A549 (cell line): ENCODE measurements around the gene ACYP1. TPM values are rescaled to one million over a fixed set of nuclear protein-coding genes. Genes with fewer than 3 reads are reported as not detected.

Experiments
- ATAC-seq, 2 experiments: fragments of 200-7000 bp in 1 of 2; fragments of >200 bp in 1 of 2; cut with Nextera tagmentation in 1 of 2; cut with Tn5 transposase in 1 of 2; 3 replicates each; pipeline versions ENCODE4 v1.8.0 to v1.9.1; 2018 to 2020; ENCODE audit warnings: mild to moderate bottlenecking in 1 of 2, moderate library complexity in 1 of 2
- CTCF ChIA-PET: fragments of 300-600 bp; sonication (Branson Sonifier 250); formaldehyde crosslinking; extraction: SDS; loops from one replicate; lab custom pipeline; 2021; ENCODE audit warnings: antibody characterized with exemption, inconsistent platforms; lab: Yijun Ruan, JAX
- POLR2A ChIA-PET: fragments of 350-600 bp; formaldehyde crosslinking; extraction: SDS; loops from one replicate; lab custom pipeline; 2021; ENCODE audit warnings: antibody characterized with exemption, inconsistent platforms; lab: Yijun Ruan, JAX
- DNase-seq, 2 experiments: peaks; one replicate each; pipeline versions ENCODE4 v3.0.0 to v3.0.0-alpha.2; 2011 to 2016; ENCODE audit warnings: low read depth in 1 of 2, low spot score in 1 of 2
- FAIRE-seq: peaks from 2 replicates; lab custom pipeline; 2011; peaks lifted over from hg19 to GRCh38; lab: Jason Lieb, UNC
- H3K27ac ChIP-seq, 2 experiments: fragments of >200 bp; sonication (Bioruptor Twin); formaldehyde crosslinking; 3 replicates each; pipeline ENCODE4 v1.5.1; 2016 to 2017
- H3K4me1 ChIP-seq: fragments of >200 bp; sonication (Bioruptor Twin); formaldehyde crosslinking; 3 replicates; pipeline ENCODE4 v1.6.1; 2016
- H3K4me2 ChIP-seq: fragments of >200 bp; sonication (Bioruptor Twin); formaldehyde crosslinking; 3 replicates; pipeline ENCODE4 v1.6.1; 2016
- H3K4me3 ChIP-seq: fragments of >200 bp; sonication (Bioruptor Twin); formaldehyde crosslinking; 3 replicates; pipeline ENCODE4 v1.5.1; 2016
- H3K9me3 ChIP-seq: fragments of >200 bp; sonication (Bioruptor Twin); formaldehyde crosslinking; 3 replicates; pipeline ENCODE4 v1.6.1; 2016
- ATOH8 ChIP-seq: fragments of 250-450 bp; sonication (Bioruptor Pico); IDR thresholded peaks from 2 replicates; pipeline ENCODE4 v1.5.0; 2020; ENCODE audit warnings: low read depth, mild to moderate bottlenecking, moderate library complexity
- BCL3 ChIP-seq: fragments of >200 bp; sonication (Bioruptor Twin); formaldehyde crosslinking; IDR thresholded peaks from 3 replicates; pipeline ENCODE4 v1.6.1; 2016
- CBX2 ChIP-seq: fragments of 200-600 bp; sonication (generic); IDR thresholded peaks from 2 replicates; pipeline ENCODE4 v1.6.1; 2016; ENCODE audit warnings: low read depth, mild to moderate bottlenecking, borderline replicate concordance
- E2F6 ChIP-seq: IDR thresholded peaks from 2 replicates; pipeline ENCODE4 v1.6.1; 2012; ENCODE audit warnings: low read depth, borderline replicate concordance
- EHMT2 ChIP-seq: fragments of 200-600 bp; sonication (generic); IDR thresholded peaks from 2 replicates; pipeline ENCODE4 v1.6.1; 2016; ENCODE audit warnings: antibody characterized with exemption, low read depth, mild to moderate bottlenecking, moderate library complexity
- ELK1 ChIP-seq: fragments of 150-350 bp; IDR thresholded peaks from 2 replicates; pipeline ENCODE4 v1.6.1; 2014; ENCODE audit warnings: low read depth, mild to moderate bottlenecking, low read length
- EP300 ChIP-seq, 2 experiments: fragments of >200 bp; sonication (Bioruptor Twin); formaldehyde crosslinking; IDR thresholded peaks; 2 replicates in 1 of 2; 3 replicates in 1 of 2; pipeline ENCODE4 v1.6.1; 2016 to 2017
- FOSL2 ChIP-seq, 2 experiments: fragments of 450-650 bp in 1 of 2; fragments of >200 bp in 1 of 2; sonication (Bioruptor Twin) in 1 of 2; formaldehyde crosslinking; IDR thresholded peaks; 2 replicates each; pipeline versions ENCODE4 v1.5.0 to v1.6.1; 2016 to 2020; ENCODE audit warnings: mild to moderate bottlenecking in 1 of 2, moderate library complexity in 1 of 2
- HDAC2 ChIP-seq: fragments of 200-600 bp; sonication (generic); IDR thresholded peaks from 2 replicates; pipeline ENCODE4 v1.6.1; 2016
- HES2 ChIP-seq: fragments of >200 bp; sonication (Bioruptor Twin); formaldehyde crosslinking; IDR thresholded peaks from 2 replicates; pipeline ENCODE4 v1.6.1; 2016
- KDM1A ChIP-seq: fragments of 200-600 bp; sonication (generic); IDR thresholded peaks from 2 replicates; pipeline ENCODE4 v1.6.1; 2016; ENCODE audit warnings: low read depth, mild to moderate bottlenecking
- KDM5A ChIP-seq: fragments of 200-600 bp; sonication (generic); IDR thresholded peaks from 2 replicates; pipeline ENCODE4 v1.6.1; 2016; ENCODE audit warnings: antibody characterized with exemption, mild to moderate bottlenecking
- MAZ ChIP-seq: fragments of 150-350 bp; IDR thresholded peaks from 2 replicates; pipeline ENCODE4 v1.6.1; 2014; ENCODE audit warnings: antibody characterized with exemption, low read depth, low read length, borderline replicate concordance
- NFE2L2 ChIP-seq: fragments of 150-350 bp; conservative IDR thresholded peaks from 2 replicates; pipeline ENCODE4 v1.6.1; 2014; ENCODE audit warnings: low read length
- NPAS2 ChIP-seq: fragments of 250-450 bp; sonication (Bioruptor Pico); IDR thresholded peaks from 2 replicates; pipeline ENCODE4 v1.8.0; 2022; ENCODE audit warnings: mild to moderate bottlenecking, moderate library complexity, borderline replicate concordance
- PHF8 ChIP-seq: fragments of 200-600 bp; sonication (generic); IDR thresholded peaks from 2 replicates; pipeline ENCODE4 v1.6.1; 2016; ENCODE audit warnings: low read depth, mild to moderate bottlenecking, antibody characterized with exemption, moderate library complexity, borderline replicate concordance
- POLR2A ChIP-seq: IDR thresholded peaks from 2 replicates; pipeline ENCODE4 v1.6.1; 2012; ENCODE audit warnings: mild to moderate bottlenecking, low read length
- POLR2AphosphoS2 ChIP-seq: conservative IDR thresholded peaks from 2 replicates; pipeline ENCODE4 v1.6.1; 2012; ENCODE audit warnings: low read length, improper control_type of control experiment, inconsistent platforms
- RAD21 ChIP-seq, 2 experiments: fragments of >200 bp in 1 of 2; sonication (Bioruptor Twin) in 1 of 2; formaldehyde crosslinking in 1 of 2; IDR thresholded peaks in 1 of 2; conservative IDR thresholded peaks in 1 of 2; 2 replicates in 1 of 2; 3 replicates in 1 of 2; pipeline ENCODE4 v1.6.1; 2012 to 2018; ENCODE audit warnings: inconsistent platforms in 1 of 2
- RCOR1 ChIP-seq: fragments of 150-350 bp; IDR thresholded peaks from 2 replicates; pipeline ENCODE4 v1.6.1; 2014; ENCODE audit warnings: antibody characterized with exemption, low read length, low read depth
- REST ChIP-seq: fragments of 200-600 bp; sonication (generic); IDR thresholded peaks from 2 replicates; pipeline ENCODE4 v1.6.1; 2016; ENCODE audit warnings: antibody characterized with exemption, mild to moderate bottlenecking, moderate library complexity
- SREBF2 ChIP-seq: fragments of 450-650 bp; IDR thresholded peaks from 2 replicates; pipeline ENCODE4 v1.6.1; 2014; ENCODE audit warnings: mild to moderate bottlenecking, moderate library complexity
- TFCP2L1 ChIP-seq: fragments of 250-450 bp; sonication (Bioruptor Pico); IDR thresholded peaks from 2 replicates; pipeline ENCODE4 v1.5.0; 2021; ENCODE audit warnings: mild to moderate bottlenecking
- ZFP36 ChIP-seq: fragments of 450-650 bp; IDR thresholded peaks from 2 replicates; pipeline ENCODE4 v1.6.1; 2014; ENCODE audit warnings: borderline replicate concordance; ENCODE audit not compliant: partially characterized antibody
- ZSCAN20 ChIP-seq: fragments of 250-450 bp; sonication (Bioruptor Pico); IDR thresholded peaks from 2 replicates; pipeline ENCODE4 v1.8.0; 2022; ENCODE audit warnings: mild to moderate bottlenecking, moderate library complexity
- WGBS: methylation state at CpG from one replicate; pipeline ENCODE4 v1.1.6; 2017; ENCODE audit errors: missing lambda C conversion rate; 5-methylcytosine and 5-hydroxymethylcytosine counted together
- polyA plus RNA-seq, 4 experiments: library from polyadenylated mRNA; depleted of rRNA in 3 of 4; stranded (reverse); fragments of >200 nt; fragmentation: RNase III in 1 of 4; extraction: RNeasy Plus Mini Kit Qiagen cat#74134 plus additional on column Dnase treatment in 1 of 4; gene quantifications; 2 replicates in 3 of 4; 3 replicates in 1 of 4; pipeline ENCODE4 v1.2.3, GENCODE V29; 2011 to 2017

The ACYP1 gene
- polyA plus RNA-seq, 2 of the 4 experiments (the other 2 are of a cell fraction), result 34.3 to 36.7 TPM

- TF ChIP-seq KDM1A (no peak), POLR2A (no peak), NFE2L2 (no peak), ZSCAN20 (CRISPR knock-in tag) (no peak), HES2 (no peak), MAZ (no peak)
Measured at GRCh38 chr14:75049731-75050201, 14.1 kb downstream of the ACYP1 start (continued).

GRCh38 chr14:75049136-75049535, 14.7 kb downstream of the ACYP1 start:
- Histone ChIP-seq H3K27ac (no peak overlapping the region), H3K9me3 (no peaks in the 10 kb centered on the region), H3K4me1 (peaks cover 22% of the 10 kb centered on the region), H3K4me3 (no peak overlapping the region), H3K4me2 (no peak overlapping the region)
- CTCF ChIA-PET, result interaction anchor here (0.6 to 1.8 kb wide), 9 partner anchors 9 to 188 kb away, joined by 3 to 7 read pairs (median 4); no protein-coding TSS in a partner anchor
- WGBS, result 94% methylated on average over 5 of the region's 5 CpGs
- FAIRE-seq, result no peak
- TF ChIP-seq ZFP36, result no peak
- no peak for TF ChIP-seq ZSCAN20 (CRISPR knock-in tag)
- TF ChIP-seq NPAS2 (CRISPR knock-in tag), result no peak
- no peak for TF ChIP-seq RAD21 (conservative IDR thresholded peaks at IDR 0.05 in 1 of 2, IDR thresholded peaks at IDR 0.05 in 1 of 2)
- no peak for TF ChIP-seq E2F6
- TF ChIP-seq REST, result no peak
- no peak for TF ChIP-seq TFCP2L1 (CRISPR knock-in tag)
- no peak for TF ChIP-seq POLR2A
- TF ChIP-seq POLR2AphosphoS2, result no peak
- TF ChIP-seq EHMT2, result no peak
- no peak for TF ChIP-seq CBX2
- no peak for TF ChIP-seq KDM1A
- no peak for TF ChIP-seq PHF8
- no peak for TF ChIP-seq BCL3
- TF ChIP-seq SREBF2, result no peak
- no peak for TF ChIP-seq RCOR1
- TF ChIP-seq, all 56 proteins: peak for 0
- no peak for DNase-seq
- POLR2A ChIA-PET, result interaction anchor here (0.8 kb wide), 1 partner anchor 20 kb away, joined by 3 read pairs; the partner anchor contains the start of gene ZC2HC1C
- ATAC-seq, result no peak

- ChIA-PET CTCF (interaction anchor here (0.6 to 1.8 kb wide), 4 partner anchors 24 to 102 kb away, joined by 4 to 7 read pairs (median 5); no protein-coding TSS in a partner anchor), POLR2A (interaction anchor here (0.5 kb wide), 1 partner anchor 20 kb away, joined by 3 read pairs; no protein-coding TSS in a partner anchor)
- H3K27ac ChIP-seq, result no peak overlapping the region
- H3K4me1 ChIP-seq, result peaks cover 29% of the 10 kb centered on the region
- DNase-seq (no peak), ATAC-seq (no peak), FAIRE-seq (no peak)
- no peak overlapping the region for H3K4me2 ChIP-seq
- H3K9me3 ChIP-seq, result no peaks in the 10 kb centered on the region
- WGBS, result 97% methylated on average over 2 of the region's 2 CpGs
- H3K4me3 ChIP-seq, result no peak overlapping the region
- no peak for TF ChIP-seq HDAC2
- no peak for TF ChIP-seq KDM5A
- TF ChIP-seq MAZ, result no peak
- TF ChIP-seq FOSL2 (IDR thresholded peaks at IDR 0.05), result no peak
- TF ChIP-seq FOSL2 (CRISPR knock-in tag; IDR thresholded peaks at IDR 0.05), result no peak
- no peak for TF ChIP-seq ATOH8
- no peak for TF ChIP-seq EP300 (IDR thresholded peaks at IDR 0.05)
- no peak for TF ChIP-seq ELK1
- no peak for TF ChIP-seq SREBF2
- TF ChIP-seq POLR2AphosphoS2, result no peak
Measured at GRCh38 chr14:75048101-75048500, 15.7 kb downstream of the ACYP1 start.
